Measurements from ENCODE around the gene RSPH3.
"Not testable (repeated sequence)": the region's sequence is repeated elsewhere in the genome, so short reads cannot be mapped to it uniquely, and the experiment has no call there.

The RSPH3 gene

DNA sequence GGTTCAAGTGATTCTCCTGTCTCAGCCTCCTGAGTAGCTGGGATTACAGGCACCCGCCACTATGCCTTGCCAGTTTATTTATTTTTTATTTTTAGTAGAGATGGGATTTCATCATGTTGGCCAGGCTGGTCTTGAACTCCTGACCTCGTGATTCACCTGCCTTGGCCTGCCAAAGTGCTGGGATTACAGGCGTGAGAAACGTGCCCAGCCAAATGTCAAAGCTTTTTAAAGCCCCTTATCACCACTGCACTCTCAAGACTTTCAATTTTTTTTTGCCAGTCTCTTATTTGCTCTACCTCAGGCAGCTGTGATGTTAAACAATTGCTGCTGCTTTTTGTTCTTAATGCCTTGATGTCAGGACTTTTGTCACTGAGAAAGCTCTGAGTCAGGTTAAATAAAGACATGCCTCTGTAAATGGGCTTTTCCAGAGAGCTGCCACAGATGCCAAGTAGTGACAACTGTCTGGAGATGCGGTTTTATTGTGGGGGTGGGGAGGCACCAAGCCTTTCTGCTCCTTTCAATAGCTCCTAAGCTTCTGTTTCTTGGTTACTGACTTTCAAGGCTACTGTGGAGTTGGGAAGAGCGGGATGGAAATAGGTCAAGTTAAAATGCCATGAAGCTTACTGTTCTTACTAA lies 29.2 kb downstream of the RSPH3 start:
- no peak for DNase-seq

- no peak for DNase-seq
Observed at GRCh38 chr6:158969148-158969547, 30.9 kb downstream of the RSPH3 start.

DNA sequence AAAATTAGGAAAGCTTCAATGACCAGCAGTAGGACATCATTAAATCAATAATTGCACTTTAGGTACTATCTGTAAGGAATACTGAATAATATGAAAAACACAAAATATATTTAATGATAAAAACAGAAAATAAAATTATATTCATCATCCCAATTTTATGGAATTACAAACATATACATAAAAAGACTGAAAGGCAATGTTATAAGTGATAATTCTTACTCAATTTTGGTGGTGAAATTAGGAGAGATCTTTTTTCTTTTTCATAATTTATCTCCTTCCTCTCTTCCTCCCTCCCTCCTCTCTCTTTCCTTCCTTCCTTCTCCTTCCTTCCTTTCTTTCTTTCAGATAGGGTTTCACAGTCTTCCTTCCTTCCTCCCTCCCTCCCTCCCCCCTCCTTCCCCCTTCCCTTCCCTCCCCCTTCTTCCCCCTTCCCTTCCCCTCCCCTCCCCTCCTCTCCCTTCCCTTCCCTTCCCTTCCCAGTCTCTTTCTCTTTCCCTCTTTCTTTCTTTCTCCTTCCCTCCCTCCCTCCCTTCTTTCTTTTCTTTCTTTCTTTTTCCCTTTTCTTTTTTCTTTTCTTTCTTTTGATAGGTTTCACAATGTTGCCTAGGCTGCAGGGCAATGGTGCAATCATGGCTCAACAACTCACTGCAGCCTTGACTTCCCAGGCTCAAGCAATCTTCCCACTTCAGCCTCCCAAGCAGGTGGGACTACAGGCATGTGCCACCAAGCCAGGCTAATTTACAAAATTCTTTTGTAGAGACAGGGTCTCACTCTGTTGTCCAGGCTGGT lies 36.8 kb downstream of the RSPH3 start:
- DNase-seq = no peak

DNA sequence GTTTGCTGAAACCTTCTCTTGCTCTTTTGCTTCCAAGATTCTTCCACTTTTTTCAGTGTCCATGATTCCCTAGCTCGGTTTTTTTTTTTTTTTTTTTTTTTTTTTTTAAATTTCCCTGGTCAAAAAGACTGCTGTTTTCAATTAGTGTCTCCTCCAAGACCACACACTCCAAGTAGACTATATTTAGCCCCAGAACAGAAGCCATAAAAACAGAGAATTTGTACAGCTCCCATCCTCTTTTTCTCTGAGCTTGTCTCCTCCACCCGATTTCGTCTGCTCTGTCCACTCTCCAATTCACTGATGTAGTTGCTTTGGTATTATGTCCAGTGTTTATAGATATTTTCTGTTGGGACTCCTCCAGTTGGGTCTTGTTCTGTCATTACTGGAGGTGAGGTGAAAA lies 37.6 kb downstream of the RSPH3 start:
- no peak for DNase-seq

GRCh38 chr6:158960026-158960425 lies 40.0 kb downstream of the RSPH3 start:
- DNase-seq = no peak

- DNase-seq = no peak
Observed at GRCh38 chr6:158959552-158959951, 40.5 kb downstream of the RSPH3 start.

DNA sequence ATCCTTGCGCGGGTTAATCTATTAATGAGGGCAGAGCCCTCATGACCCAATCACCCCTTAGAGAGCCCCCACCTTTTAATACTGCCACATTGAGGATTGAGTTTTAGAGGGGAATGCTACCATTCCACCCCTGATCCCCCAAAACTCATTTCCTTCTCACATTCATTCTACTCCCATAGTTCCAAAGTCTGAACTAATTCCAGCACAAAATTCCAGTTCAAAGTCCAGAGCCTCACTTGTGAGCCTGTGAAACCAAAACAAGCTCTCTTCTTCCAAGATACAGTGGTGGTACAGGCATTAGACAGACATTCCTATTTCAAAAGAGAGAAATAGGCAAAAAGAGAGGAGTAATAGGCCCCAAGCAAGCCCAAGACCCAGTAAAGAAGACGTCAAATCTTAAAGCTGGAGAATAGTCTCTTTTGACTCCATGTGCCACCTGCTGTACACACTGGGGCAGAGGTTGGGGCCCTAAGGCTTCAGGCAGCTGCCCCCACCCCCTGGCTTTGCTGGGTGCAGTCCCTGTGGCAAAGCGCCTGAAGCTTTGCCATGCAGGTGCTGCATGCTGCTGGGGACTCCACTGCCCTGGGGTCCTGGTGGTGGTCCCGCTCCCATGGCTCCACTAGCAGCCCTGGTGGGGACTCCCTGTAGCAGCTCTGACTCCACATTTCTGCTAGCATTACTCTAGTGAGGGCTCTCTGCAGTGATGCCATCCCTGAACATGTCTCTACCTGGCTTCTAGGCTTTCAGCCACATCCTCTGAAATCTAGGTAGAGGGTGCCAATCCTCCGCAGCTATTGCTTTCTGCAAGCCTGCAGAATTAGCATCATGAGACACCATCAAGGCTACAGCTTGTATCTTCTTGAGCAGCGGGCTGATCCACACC lies 41.3 kb downstream of the RSPH3 start:
- DNase-seq = no peak

GRCh38 chr6:158955255-158955654 lies 44.7 kb downstream of the RSPH3 start:
- no peak for DNase-seq

- no peak for DNase-seq
Observed at GRCh38 chr6:158954753-158955152, 45.2 kb downstream of the RSPH3 start.

DNA sequence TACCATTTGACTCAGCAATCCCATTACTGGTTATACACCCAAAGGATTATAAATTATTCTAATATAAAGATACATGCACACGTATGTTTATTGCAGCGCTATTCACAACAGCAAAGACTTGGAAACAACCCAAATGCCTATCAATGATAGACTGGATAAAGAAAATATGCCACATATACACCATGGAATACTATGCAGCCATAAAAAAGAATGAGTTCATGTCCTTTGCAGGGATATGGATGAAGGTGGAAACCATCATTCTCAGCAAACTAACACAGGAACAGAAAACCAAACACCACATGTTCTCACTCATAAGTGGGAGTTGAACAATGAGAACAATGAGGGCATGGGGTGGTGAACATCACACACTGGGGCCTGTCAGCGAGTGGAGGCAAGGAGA lies 48.0 kb downstream of the RSPH3 start:
- DNase-seq = not testable (repeated sequence)

GRCh38 chr6:158951565-158951964 lies 48.4 kb downstream of the RSPH3 start:
- DNase-seq = not testable (repeated sequence)

GRCh38 chr6:158947284-158947683 lies 52.7 kb downstream of the RSPH3 start:
- no peak for DNase-seq

GRCh38 chr6:158943380-158944032 lies 56.5 kb downstream of the RSPH3 start:
- DNase-seq = no peak

- no peak for DNase-seq
Observed at GRCh38 chr6:158942349-158942748, 57.7 kb downstream of the RSPH3 start.

DNA sequence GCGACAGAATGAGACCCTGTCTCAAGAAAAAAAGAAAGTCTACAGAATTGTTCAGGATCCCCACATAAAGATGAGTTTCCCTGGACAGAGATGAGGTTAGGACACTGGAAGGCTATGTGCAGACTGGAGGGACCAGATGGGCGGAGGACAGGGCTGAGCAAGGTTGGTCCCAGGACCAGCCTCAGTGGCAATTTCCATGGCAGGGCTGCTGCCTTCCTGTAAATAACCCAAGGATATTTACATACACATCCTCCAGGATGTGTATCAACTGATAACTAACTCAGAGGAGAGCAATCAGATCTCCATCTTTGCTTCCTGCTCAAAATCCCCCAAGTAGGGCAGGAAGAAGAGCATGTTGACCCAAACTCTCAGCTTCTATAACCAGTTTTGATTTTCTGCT lies 58.8 kb downstream of the RSPH3 start:
- DNase-seq = no peak

DNA sequence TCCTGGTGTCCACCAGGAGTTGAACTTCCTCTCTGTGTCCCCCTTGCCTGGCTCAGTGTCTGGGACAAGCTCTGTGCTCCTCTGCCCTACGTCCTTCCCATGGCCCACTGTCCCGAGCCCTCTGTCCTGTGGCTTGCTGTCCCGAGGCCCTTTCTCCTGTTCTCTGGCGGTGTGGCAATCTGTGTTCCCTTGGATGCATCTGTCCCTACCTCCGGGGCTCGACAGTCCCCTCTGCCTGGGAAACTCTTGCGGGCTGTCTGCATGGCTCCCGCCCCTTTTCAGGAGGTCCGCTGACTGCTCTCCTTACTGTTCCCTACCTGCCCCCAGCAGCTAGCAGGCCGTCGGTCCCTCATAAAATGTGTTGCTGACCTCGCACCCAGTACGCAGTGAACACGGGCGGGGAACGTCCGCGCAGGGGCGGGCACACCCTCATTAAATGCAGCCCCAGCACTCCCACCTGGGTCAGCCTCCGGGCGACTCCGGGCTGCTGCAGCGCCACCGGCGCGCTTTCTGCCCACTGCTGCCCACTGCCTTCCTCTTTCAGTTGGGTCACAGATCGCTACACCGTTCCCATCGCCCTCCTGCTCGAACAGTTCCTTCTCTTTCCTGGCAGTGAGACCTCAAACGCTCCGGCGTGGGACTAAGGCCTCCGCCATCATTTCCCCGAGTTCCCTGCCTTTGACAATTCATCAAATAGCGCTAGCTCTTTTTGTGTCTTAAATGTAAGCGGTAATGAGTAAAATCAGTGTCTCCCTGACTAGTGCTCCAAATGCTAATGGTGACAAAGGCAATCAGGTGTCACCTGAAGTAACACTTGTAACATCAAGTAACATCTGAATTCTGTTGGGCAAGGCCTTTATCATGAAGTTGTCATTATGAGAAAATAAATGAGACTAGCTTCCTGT lies 60.5 kb downstream of the RSPH3 start:
- no peak for DNase-seq

- peak; percentile 42 for DNase-seq
Observed at GRCh38 chr6:158938811-158939254, 61.2 kb downstream of the RSPH3 start.

DNA sequence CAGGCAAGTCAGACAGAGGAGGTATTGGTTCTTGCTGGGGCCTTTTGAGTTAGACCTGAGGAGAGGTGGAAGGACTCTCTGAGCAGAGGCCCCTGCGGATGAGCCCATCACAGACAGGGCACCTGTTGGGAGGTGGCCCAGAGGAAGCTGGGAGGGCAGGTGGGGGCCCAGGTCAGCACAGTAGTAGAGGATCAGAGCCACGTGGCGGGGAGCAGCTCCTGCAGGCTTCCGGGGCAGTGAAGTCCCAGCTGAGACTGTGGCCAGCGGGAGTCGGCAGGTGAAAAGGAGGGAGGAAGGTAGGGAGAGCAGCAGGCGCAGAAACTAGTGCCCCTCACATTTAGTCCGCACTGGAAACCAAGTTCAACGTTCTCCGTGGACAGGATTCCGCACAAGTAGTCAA lies 61.8 kb downstream of the RSPH3 start:
- no peak for DNase-seq

DNA sequence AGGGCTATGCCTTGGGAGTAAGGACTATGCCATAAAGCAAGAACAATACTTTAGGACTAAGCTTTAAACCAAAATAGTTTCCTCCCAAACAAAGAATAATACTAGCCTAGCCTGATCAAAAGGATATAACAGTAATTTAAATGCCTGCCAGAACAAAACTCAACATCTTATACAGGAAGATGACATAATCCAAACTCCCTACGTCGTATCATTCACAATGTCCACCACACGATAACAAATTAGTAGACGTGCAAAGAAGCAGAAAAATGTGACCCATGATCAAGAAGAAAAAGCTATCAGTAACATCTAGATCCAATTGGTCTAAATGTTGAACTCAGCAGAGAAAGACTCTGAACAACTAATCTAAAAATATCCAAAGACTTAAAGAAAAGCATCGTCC lies 65.8 kb downstream of the RSPH3 start:
- no peak for DNase-seq

GRCh38 chr6:158933079-158933595 lies 66.9 kb downstream of the RSPH3 start:
- DNase-seq = no peak

- no peak for DNase-seq
Observed at GRCh38 chr6:158928068-158928467, 71.9 kb downstream of the RSPH3 start.

- DNase-seq = no peak
Observed at GRCh38 chr6:158926414-158926813, 73.6 kb downstream of the RSPH3 start.
